ENCODE results near the gene MYO1A. TPM values are rescaled to one million over a fixed set of nuclear protein-coding genes. Genes with fewer than 3 reads are reported as not detected.

MYO1A gene
- total RNA-seq, 1 experiment from 2014 or later = 9.3 TPM

- CTCF ChIA-PET = interaction anchor here (0.6 to 3.3 kb wide), 4 partner anchors 9 to 394 kb away, joined by 3 to 22 read pairs (median 11); partner anchors contain the start of gene STAT6
- Histone ChIP-seq H3K9me3 (no peaks in the 10 kb centered on the region), H3K4me3 (ENCODE audit: low read depth, low read length) (no peak overlapping the region), H3K4me1 (peaks cover 6% of the 10 kb centered on the region; the same call in 1 of the 2 replicates), H3K36me3 (ENCODE audit: control insufficient read depth, insufficient read depth, low read length) (peaks cover 9% of the 10 kb centered on the region), H3K27me3 (replicated peaks; ENCODE audit: control insufficient read depth, insufficient read depth, low read length) (no peaks in the 10 kb centered on the region)
- intact Hi-C loops (cut with micrococcal nuclease; ENCODE audit: unreplicated experiment) = no loop called here
- no TSS peak for BruUV-seq (replicated peaks)
- no peak for TF ChIP-seq CTCF (IDR thresholded peaks at IDR 0.05; ENCODE audit: insufficient read depth in 1 of 2, low read depth in 1 of 2, low read length in 1 of 2, severe bottlenecking in 1 of 2, unreplicated experiment in 1 of 2)
- Mint-ChIP-seq H3K4me1 (ENCODE audit: low read depth, unreplicated experiment) (peaks cover 19% of the 10 kb centered on the region), H3K4me3 (ENCODE audit: unreplicated experiment) (no peak overlapping the region), H3K9me3 (ENCODE audit: unreplicated experiment) (no peaks in the 10 kb centered on the region), H3K36me3 (ENCODE audit: insufficient read depth, unreplicated experiment) (peaks cover 53% of the 10 kb centered on the region), H3K27ac (ENCODE audit: unreplicated experiment) (no peak overlapping the region), H3K27me3 (ENCODE audit: insufficient read depth, unreplicated experiment) (no peaks in the 10 kb centered on the region)
- POLR2A ChIA-PET = interaction anchor here (1.3 kb wide), 1 partner anchor 13 kb away, joined by 4 read pairs; the partner anchor contains the start of gene NEMP1
- DNase-seq = no peak
These were observed 42.0 kb upstream of the MYO1A start for GRCh38 chr12:57091638-57092528.

- Histone ChIP-seq H3K27me3 (replicated peaks; ENCODE audit: control insufficient read depth, insufficient read depth, low read length) (no peaks in the 10 kb centered on the region), H3K4me3 (ENCODE audit: low read depth, low read length) (peak overlapping the region; percentile 97; the same call in 1 of the 2 replicates), H3K36me3 (ENCODE audit: control insufficient read depth, insufficient read depth, low read length) (peaks cover 9% of the 10 kb centered on the region), H3K9me3 (no peaks in the 10 kb centered on the region), H3K4me1 (peaks cover 8% of the 10 kb centered on the region)
- DNase-seq = no peak
- CTCF ChIA-PET = interaction anchor here (0.6 to 3.3 kb wide), 2 partner anchors 8 to 21 kb away, joined by 3 to 22 read pairs; partner anchors contain the start of gene STAT6
- Mint-ChIP-seq H3K27ac (ENCODE audit: unreplicated experiment) (no peak overlapping the region), H3K9me3 (ENCODE audit: unreplicated experiment) (no peaks in the 10 kb centered on the region), H3K4me1 (ENCODE audit: low read depth, unreplicated experiment) (peaks cover 26% of the 10 kb centered on the region), H3K27me3 (ENCODE audit: insufficient read depth, unreplicated experiment) (no peaks in the 10 kb centered on the region), H3K4me3 (ENCODE audit: unreplicated experiment) (peak overlapping the region; percentile 15), H3K36me3 (ENCODE audit: insufficient read depth, unreplicated experiment) (peaks cover 49% of the 10 kb centered on the region)
- intact Hi-C loops (cut with micrococcal nuclease; ENCODE audit: unreplicated experiment) = no loop called here
- BruUV-seq (replicated peaks) = no TSS peak
- TF ChIP-seq CTCF (IDR thresholded peaks at IDR 0.05; ENCODE audit: insufficient read depth in 1 of 2, low read depth in 1 of 2, low read length in 1 of 2, severe bottlenecking in 1 of 2, unreplicated experiment in 1 of 2) = no peak
- POLR2A ChIA-PET = interaction anchor here (1.3 kb wide), 1 partner anchor 12 kb away, joined by 4 read pairs; the partner anchor contains the start of gene NEMP1
These were observed 41.2 kb upstream of the MYO1A start for GRCh38 chr12:57090924-57091637.

GRCh38 chr12:57090490-57090889, 40.6 kb upstream of the MYO1A start:
- no TSS peak for BruUV-seq (replicated peaks)
- peaks cover 45% of the 10 kb centered on the region for H3K36me3 Mint-ChIP-seq (ENCODE audit: insufficient read depth, unreplicated experiment)

More at GRCh38 chr12:57090490-57090889, 40.6 kb upstream of the MYO1A start:
- H3K4me3 ChIP-seq (ENCODE audit: low read depth, low read length) = peak overlapping the region; percentile 97; the same call in 1 of the 2 replicates
- DNase-seq = no peak
- H3K36me3 ChIP-seq (ENCODE audit: control insufficient read depth, insufficient read depth, low read length) = peaks cover 9% of the 10 kb centered on the region
- Mint-ChIP-seq H3K27me3 (ENCODE audit: insufficient read depth, unreplicated experiment) (no peaks in the 10 kb centered on the region), H3K27ac (ENCODE audit: unreplicated experiment) (no peak overlapping the region), H3K9me3 (ENCODE audit: unreplicated experiment) (no peaks in the 10 kb centered on the region), H3K4me1 (ENCODE audit: low read depth, unreplicated experiment) (peaks cover 32% of the 10 kb centered on the region), H3K4me3 (ENCODE audit: unreplicated experiment) (peak overlapping the region; percentile 15)
- H3K9me3 ChIP-seq = no peaks in the 10 kb centered on the region
- H3K4me1 ChIP-seq = peaks cover 14% of the 10 kb centered on the region
- H3K27me3 ChIP-seq (replicated peaks; ENCODE audit: control insufficient read depth, insufficient read depth, low read length) = no peaks in the 10 kb centered on the region
- ChIA-PET POLR2A (interaction anchor here (4.4 kb wide), 1 partner anchor 21 kb away, joined by 56 read pairs; the partner anchor contains the start of gene STAT6), CTCF (interaction anchor here (0.7 to 4.4 kb wide), 3 partner anchors 12 to 21 kb away, joined by 3 to 24 read pairs (median 12); partner anchors contain the start of genes NEMP1 and STAT6)
- no peak for TF ChIP-seq CTCF (IDR thresholded peaks at IDR 0.05; ENCODE audit: insufficient read depth in 1 of 2, low read depth in 1 of 2, low read length in 1 of 2, severe bottlenecking in 1 of 2, unreplicated experiment in 1 of 2)
- intact Hi-C loops (cut with micrococcal nuclease; ENCODE audit: unreplicated experiment) = no loop called here

All from Caco-2 (cell line).